Heart right ventricle (tissue), 16 donors: Measurements from ENCODE around the gene HIRA. TPM values are rescaled to one million over a fixed set of nuclear protein-coding genes. Genes with fewer than 3 reads are reported as not detected.

ENCODE experiments used
- ATAC-seq, 8 donors: fragments of 200-7000 bp; cut with Tn5 transposase; one replicate each; pipeline ENCODE4 v1.9.1; 2020; ENCODE audit warnings: mild to moderate bottlenecking in 8 of 8, moderate library complexity in 8 of 8, moderate number of reproducible peaks in 1 of 8
- DNase-seq, 2 donors: peaks; one replicate each; pipeline ENCODE4 v3.0.0-alpha.2; 2020
- H3K27ac ChIP-seq, 10 donors: fragments of 200-600 bp; sonication (generic) in 2 of 10; one replicate each; pipeline versions ENCODE4 v1.5.0 to v1.8.0; 2020 to 2022; ENCODE audit warnings: mild to moderate bottlenecking in 3 of 10
- H3K27me3 ChIP-seq, 7 donors: fragments of 200-600 bp; one replicate each; pipeline ENCODE4 v1.8.0; 2021 to 2022; ENCODE audit warnings: mild to moderate bottlenecking in 2 of 7
- H3K36me3 ChIP-seq, 9 donors: fragments of 200-600 bp; sonication (generic) in 1 of 9; one replicate each; pipeline versions ENCODE4 v1.5.0 to v1.8.0; 2020 to 2022; ENCODE audit warnings: mild to moderate bottlenecking in 2 of 9
- H3K4me1 ChIP-seq, 9 donors: fragments of 200-600 bp; sonication (generic) in 1 of 9; one replicate each; pipeline versions ENCODE4 v1.5.0 to v1.8.0; 2020 to 2022; ENCODE audit warnings: mild to moderate bottlenecking in 4 of 9
- H3K4me3 ChIP-seq, 10 donors: fragments of 200-600 bp; sonication (generic) in 2 of 10; one replicate each; pipeline versions ENCODE4 v1.5.0 to v1.8.0; 2020 to 2022; ENCODE audit warnings: mild to moderate bottlenecking in 7 of 10, moderate library complexity in 2 of 10
- H3K9me3 ChIP-seq, 11 donors: fragments of 200-600 bp in 10 of 11; sonication (generic) in 2 of 11; one replicate each; pipeline versions ENCODE4 v1.5.0 to v1.8.0; 2013 to 2022; ENCODE audit warnings: mild to moderate bottlenecking in 2 of 11, control low read depth in 1 of 11, moderate library complexity in 1 of 11
- CTCF ChIP-seq, 9 donors: fragments of 200-600 bp; sonication (generic) in 2 of 9; IDR thresholded peaks; one replicate each; pipeline versions ENCODE4 v1.5.0 to v1.8.0; 2021 to 2022; ENCODE audit warnings: antibody characterized with exemption in 9 of 9, mild to moderate bottlenecking in 5 of 9, moderate library complexity in 1 of 9
- WGBS, 2 donors: extraction: QIAGEN DNeasy Blood & Tissue Kit; methylation state at CpG; one replicate each; pipeline ENCODE4 v1.1.7; 2013; ENCODE audit warnings: inconsistent platforms in 1 of 2; 5-methylcytosine and 5-hydroxymethylcytosine counted together
- intact Hi-C, 10 donors: fragments of 100-400 bp; cut with DNase I; formaldehyde crosslinking; loops; one replicate each; pipeline versions ENCODE4 v1.11.1 to v1.14.2; 2022
- polyA plus RNA-seq, 2 donors: library from polyadenylated mRNA; stranded (reverse); fragments of 200-250 nt; gene quantifications; one replicate each; pipeline ENCODE4 v1.2.3, GENCODE V29; 2013
- total RNA-seq, 10 donors: library from RNA; stranded (reverse); fragmentation: NEBNext Ultra II Directional in 3 of 10; extraction: Animal tissue kit (Norgen Biotek cat#: 25700) in 3 of 10; gene quantifications; one replicate each; pipeline versions ENCODE4 v1.2.1 to v1.2.4, GENCODE V29; 2021 to 2023
- donor health status: Arrhythmogenic right ventricular cardiomyopathy.
- donor health status: ischemic (EF 13 %, LVEDD 7.1; RV severe dilation, severe dysfunction).
- donor health status: healthy with polysubstance abuse.
- donor health status: DM: no; HTN: yes; CAD: no.
- donor health status: DM: no; HTN: no; CAD: no.
- donor health status: ischemic (EF 25% LVEDD 6.9; RV normal size, moderate dysfunction).
- donor health status: ischemic (EF 25% LVEDD 5.7; RV mildly dilated, moderate dysfunction).
- donor health status: healthy.
- donor health status: DM: yes; HTN: yes; CAD: no.
- donor health status: Ischemic cardiomyopathy.
- donor health status: ischemic (EF 35%, LVEDD 5.7; RV mildly dilated, moderate dysfunction).
- donor health status: nonischemic (EF 11% LVEDD 7.7; RV severe dilation, severe dysfunction).
- donor health status: DM: yes; HTN: yes; CAD: no.
- donor health status: PGD.
- donor health status: ischemic (EF 29% LVEDD 5.4; RV normal size, mild dysfunction).
- donor health status: nonischemic (EF 23%, LVEDD 6.1; RV moderate dilation, normal function).

Gene HIRA
- total and polyA plus RNA-seq, 12 donors, result 3.1 to 23.2 (median 17.5) TPM

GRCh38 chr22:19304547-19304946 is 127.0 kb downstream of the HIRA start:
- intact Hi-C loops, result loop anchor here in 2 of 10 donors (10.0 kb wide), 2 partner anchors 50 to 170 kb away; partner anchors contain the start of genes CDC45 (in 1 of the 2) and UFD1 (in 1 of the 2)
- Histone ChIP-seq H3K4me1 (no peaks in the 10 kb centered on the region), H3K4me3 (no peak overlapping the region), H3K27ac (no peak overlapping the region), H3K27me3 (no peaks in the 10 kb centered on the region), H3K9me3 (no peaks in the 10 kb centered on the region), H3K36me3 (no peaks in the 10 kb centered on the region)
- DNase-seq (no peak), ATAC-seq (no peak)
- no peak for TF ChIP-seq CTCF (IDR thresholded peaks at IDR 0.05)
- WGBS, 2 donors, result 94 to 95% methylated on average over 5 of the region's 5 CpGs

GRCh38 chr22:19303785-19304184 is 127.7 kb downstream of the HIRA start:
- ATAC-seq (no peak), DNase-seq (no peak)
- intact Hi-C loops, result loop anchor here in 2 of 10 donors (10.0 kb wide), 2 partner anchors 51 to 171 kb away; partner anchors contain the start of genes CDC45 (in 1 of the 2) and UFD1 (in 1 of the 2)
- Histone ChIP-seq H3K27ac (no peak overlapping the region), H3K27me3 (no peaks in the 10 kb centered on the region), H3K4me1 (no peaks in the 10 kb centered on the region), H3K36me3 (no peaks in the 10 kb centered on the region), H3K4me3 (no peak overlapping the region), H3K9me3 (no peaks in the 10 kb centered on the region)
- TF ChIP-seq CTCF (IDR thresholded peaks at IDR 0.05), result no peak
- 62% methylated on average over 1 of the region's 1 CpG for WGBS, 2 donors

GRCh38 chr22:19295733-19296132 is 135.8 kb downstream of the HIRA start:
- Histone ChIP-seq H3K27ac (no peak overlapping the region), H3K27me3 (no peaks in the 10 kb centered on the region), H3K4me1 (peaks cover 4 to 16% (median 12%) of the 10 kb centered on the region in 9 donors), H3K9me3 (no peaks in the 10 kb centered on the region), H3K36me3 (no peaks in the 10 kb centered on the region), H3K4me3 (no peak overlapping the region)
- DNase-seq, result no peak
- intact Hi-C loops, result loop anchor here in 3 of 10 donors (10.0 kb wide), 3 partner anchors 139 to 179 kb away; partner anchors contain the start of genes C22orf39 (in 1 of the 3), CDC45 (in 1 of the 3), HIRA (in 1 of the 3) and MRPL40 (in 1 of the 3)
- TF ChIP-seq CTCF (IDR thresholded peaks at IDR 0.05), result no peak
- ATAC-seq, result no peak

GRCh38 chr22:19292458-19293230 is 138.9 kb downstream of the HIRA start:
- Histone ChIP-seq H3K9me3 (no peaks in the 10 kb centered on the region), H3K4me1 (peaks cover 4 to 35% (median 19%) of the 10 kb centered on the region in 9 donors), H3K27me3 (no peaks in the 10 kb centered on the region), H3K4me3 (peak overlapping the region; percentile 70 to 99 (median 92)), H3K27ac (peak overlapping the region; percentile 64 to 88 (median 80)), H3K36me3 (no peaks in the 10 kb centered on the region)
- intact Hi-C loops, result loop anchor here in 4 of 10 donors (5.0 to 10.0 kb wide), 7 partner anchors 75 to 182 kb away; partner anchors contain the start of genes C22orf39 (in 2 of the 4), HIRA (in 2 of the 4), MRPL40 (in 2 of the 4) and SLC25A1 (in 2 of the 4)
- TF ChIP-seq CTCF (IDR thresholded peaks at IDR 0.05), result no peak
- WGBS, 2 donors, result 64 to 81% methylated on average over 23 of the region's 23 CpGs
- DNase-seq, result peak in 1 of 2 donors; percentile 10
- peak in 5 of 8 donors; percentile 2 to 28 (median 20) for ATAC-seq
